Neural cell (in vitro differentiated cells): ENCODE measurements around the gene PDE3B. TPM values are rescaled to one million over a fixed set of nuclear protein-coding genes. Genes with fewer than 3 reads are reported as not detected.

Experiments used
- H2AFZ ChIP-seq: fragments of 200-600, 300-800 bp; sonication (generic), shearing (Covaris generic); 2 replicates; pipeline ENCODE4 v1.6.0; 2014; ENCODE audit warnings: low read depth, mild to moderate bottlenecking, antibody characterized with exemption, low read length, moderate library complexity
- H3F3A ChIP-seq: fragments of 200-600 bp; shearing (Covaris generic); 2 replicates; pipeline ENCODE4 v1.6.1; 2016; ENCODE audit warnings: mild to moderate bottlenecking, moderate library complexity, mixed read lengths, antibody characterized with exemption, low read length; ENCODE audit not compliant: insufficient read depth, poor library complexity, severe bottlenecking
- H3K27ac ChIP-seq: fragments of 200-600, 300-800 bp; sonication (generic), shearing (Covaris generic); 2 replicates; pipeline ENCODE4 v1.5.1; 2014; ENCODE audit warnings: mild to moderate bottlenecking, low read length, moderate library complexity
- H3K27me3 ChIP-seq: fragments of 300-800, 200-600 bp; sonication (generic), shearing (Covaris generic); 2 replicates; pipeline ENCODE4 v1.6.0; 2014; ENCODE audit warnings: mild to moderate bottlenecking, low read depth, low read length, moderate library complexity; ENCODE audit not compliant: insufficient read depth
- H3K36me3 ChIP-seq: fragments of 300-800, 200-600 bp; sonication (generic), shearing (Covaris generic); 2 replicates; pipeline ENCODE4 v1.5.1; 2014; ENCODE audit warnings: mild to moderate bottlenecking, antibody characterized with exemption, low read length, moderate library complexity; ENCODE audit not compliant: insufficient read depth
- H3K4me2 ChIP-seq: fragments of 300-800, 200-600 bp; sonication (generic), shearing (Covaris generic); 2 replicates; pipeline ENCODE4 v1.6.0; 2014; ENCODE audit warnings: mild to moderate bottlenecking, low read length
- H3K4me3 ChIP-seq: fragments of 300-800, 200-600 bp; sonication (generic), shearing (Covaris generic); 2 replicates; pipeline ENCODE4 v1.5.1; 2014; ENCODE audit warnings: mild to moderate bottlenecking, low read length, moderate library complexity
- H3K79me2 ChIP-seq: fragments of 200-600 bp; shearing (Covaris generic); replicated peaks from 2 replicates; pipeline ENCODE4 v1.6.0; 2014; ENCODE audit warnings: mild to moderate bottlenecking, low read length, moderate library complexity; ENCODE audit not compliant: insufficient read depth
- H3K9ac ChIP-seq: fragments of 300-800, 200-600 bp; sonication (generic), shearing (Covaris generic); 2 replicates; pipeline ENCODE4 v1.6.1; 2016; ENCODE audit warnings: mild to moderate bottlenecking, low read length, mixed read lengths
- H3K9me2 ChIP-seq: fragments of 200-600 bp; shearing (Covaris generic); 2 replicates; pipeline ENCODE4 v1.6.1; 2016; ENCODE audit warnings: mild to moderate bottlenecking, low read length, mixed read lengths; ENCODE audit not compliant: insufficient read depth
- H3K9me3 ChIP-seq: fragments of 200-600, 300-800 bp; sonication (generic), shearing (Covaris generic); 2 replicates; pipeline ENCODE4 v1.6.1; 2016; ENCODE audit warnings: mild to moderate bottlenecking, mixed run types, low read length, moderate library complexity, mixed read lengths
- H4K20me1 ChIP-seq: fragments of 200-600 bp; shearing (Covaris generic); 2 replicates; pipeline ENCODE4 v1.6.1; 2016; ENCODE audit warnings: mild to moderate bottlenecking, mixed run types; ENCODE audit not compliant: insufficient read depth
- EP300 ChIP-seq: fragments of 450-650 bp; conservative IDR thresholded peaks from 2 replicates; pipeline ENCODE4 v1.6.1; 2014; ENCODE audit warnings: antibody characterized with exemption, mild to moderate bottlenecking, moderate library complexity; ENCODE audit not compliant: poor library complexity, severe bottlenecking
- EZH2 ChIP-seq: fragments of 200-600, 300-800 bp; shearing (Covaris generic), sonication (generic); IDR thresholded peaks from 2 replicates; pipeline ENCODE4 v1.6.1; 2014; ENCODE audit warnings: antibody characterized with exemption, low read length, borderline replicate concordance, mild to moderate bottlenecking; ENCODE audit not compliant: insufficient read depth, poor library complexity, severe bottlenecking
- MXI1 ChIP-seq: fragments of 450-650 bp; conservative IDR thresholded peaks from 2 replicates; pipeline ENCODE4 v1.6.1; 2014; ENCODE audit warnings: antibody characterized with exemption, mild to moderate bottlenecking; ENCODE audit not compliant: poor library complexity, severe bottlenecking
- POLR2AphosphoS5 ChIP-seq: IDR thresholded peaks from 2 replicates; pipeline ENCODE4 v1.6.1; 2012
- RAD21 ChIP-seq: fragments of 450-650 bp; conservative IDR thresholded peaks from 2 replicates; pipeline ENCODE4 v1.6.1; 2014; ENCODE audit warnings: antibody characterized with exemption, mild to moderate bottlenecking, moderate library complexity
- SMC3 ChIP-seq: fragments of 450-650 bp; conservative IDR thresholded peaks from 2 replicates; pipeline ENCODE4 v1.6.1; 2014; ENCODE audit warnings: antibody characterized with exemption, mild to moderate bottlenecking, moderate library complexity; ENCODE audit not compliant: poor library complexity
- TAF1 ChIP-seq: IDR thresholded peaks from 2 replicates; pipeline ENCODE4 v1.6.1; 2012; ENCODE audit warnings: low read depth
- polyA plus RNA-seq: library from polyadenylated mRNA; depleted of rRNA; stranded (reverse); fragments of >200 nt; gene quantifications from 2 replicates; pipeline ENCODE4 v1.2.3, GENCODE V29; 2014
- TF ChIP-seq, protein P1 (sequence below): fragments of 450-650 bp; IDR thresholded peaks from 2 replicates; pipeline ENCODE4 v1.5.1; 2014; ENCODE audit warnings: antibody characterized with exemption, mild to moderate bottlenecking, moderate library complexity; ENCODE audit not compliant: poor library complexity, severe bottlenecking
- TF ChIP-seq, protein P2 (sequence below): IDR thresholded peaks from 2 replicates; pipeline ENCODE4 v1.6.1; 2012; ENCODE audit warnings: borderline replicate concordance

PDE3B gene
- polyA plus RNA-seq, 1 donor from 2014 or later, result 13.8 TPM

DNA sequence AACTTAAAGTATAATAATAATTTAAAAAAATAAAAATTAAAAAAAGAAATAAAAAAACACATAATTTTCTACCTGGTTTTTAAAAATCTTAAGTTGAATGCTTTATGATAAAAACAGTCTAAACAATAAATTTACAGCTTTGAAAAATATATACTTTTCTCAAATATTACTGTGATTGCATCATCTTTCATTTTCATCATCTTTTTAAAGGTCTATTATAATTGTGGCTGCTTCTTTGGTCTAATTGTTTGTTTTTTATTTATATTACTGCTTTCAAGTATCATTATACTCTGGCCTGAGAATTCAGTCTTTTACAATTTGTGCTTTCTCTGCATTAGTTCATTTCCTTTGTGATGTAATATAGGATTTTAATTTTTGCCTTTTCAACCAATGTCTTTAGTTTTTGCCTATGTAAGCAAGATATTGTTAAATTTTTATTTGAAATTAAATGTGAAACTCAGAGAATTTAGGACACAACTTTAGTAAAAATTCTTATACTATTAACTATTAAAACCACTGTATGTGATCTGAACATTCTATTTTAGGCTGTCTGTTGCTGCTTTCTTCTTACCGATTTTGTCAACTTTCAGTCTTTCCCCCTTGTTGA is 241.2 kb downstream of the PDE3B start:
- Histone ChIP-seq H3K9me2 (no peaks in the 10 kb centered on the region), H3K9ac (no peak overlapping the region), H3K79me2 (no peaks in the 10 kb centered on the region), H3K4me3 (no peak overlapping the region), H2AFZ (no peak overlapping the region), H3K27me3 (no peaks in the 10 kb centered on the region), H3K27ac (no peak overlapping the region), H3F3A (no peaks in the 10 kb centered on the region), H3K36me3 (peaks cover 6% of the 10 kb centered on the region), H3K4me2 (no peak overlapping the region), H3K9me3 (no peaks in the 10 kb centered on the region), H4K20me1 (no peaks in the 10 kb centered on the region)
- TF ChIP-seq MXI1 (no peak), SMC3 (no peak), EP300 (no peak), EZH2 (no peak), POLR2AphosphoS5 (no peak), TAF1 (no peak), RAD21 (no peak)
- TF ChIP-seq, protein P1, sequence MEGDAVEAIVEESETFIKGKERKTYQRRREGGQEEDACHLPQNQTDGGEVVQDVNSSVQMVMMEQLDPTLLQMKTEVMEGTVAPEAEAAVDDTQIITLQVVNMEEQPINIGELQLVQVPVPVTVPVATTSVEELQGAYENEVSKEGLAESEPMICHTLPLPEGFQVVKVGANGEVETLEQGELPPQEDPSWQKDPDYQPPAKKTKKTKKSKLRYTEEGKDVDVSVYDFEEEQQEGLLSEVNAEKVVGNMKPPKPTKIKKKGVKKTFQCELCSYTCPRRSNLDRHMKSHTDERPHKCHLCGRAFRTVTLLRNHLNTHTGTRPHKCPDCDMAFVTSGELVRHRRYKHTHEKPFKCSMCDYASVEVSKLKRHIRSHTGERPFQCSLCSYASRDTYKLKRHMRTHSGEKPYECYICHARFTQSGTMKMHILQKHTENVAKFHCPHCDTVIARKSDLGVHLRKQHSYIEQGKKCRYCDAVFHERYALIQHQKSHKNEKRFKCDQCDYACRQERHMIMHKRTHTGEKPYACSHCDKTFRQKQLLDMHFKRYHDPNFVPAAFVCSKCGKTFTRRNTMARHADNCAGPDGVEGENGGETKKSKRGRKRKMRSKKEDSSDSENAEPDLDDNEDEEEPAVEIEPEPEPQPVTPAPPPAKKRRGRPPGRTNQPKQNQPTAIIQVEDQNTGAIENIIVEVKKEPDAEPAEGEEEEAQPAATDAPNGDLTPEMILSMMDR, result no peak
- TF ChIP-seq, protein P2, sequence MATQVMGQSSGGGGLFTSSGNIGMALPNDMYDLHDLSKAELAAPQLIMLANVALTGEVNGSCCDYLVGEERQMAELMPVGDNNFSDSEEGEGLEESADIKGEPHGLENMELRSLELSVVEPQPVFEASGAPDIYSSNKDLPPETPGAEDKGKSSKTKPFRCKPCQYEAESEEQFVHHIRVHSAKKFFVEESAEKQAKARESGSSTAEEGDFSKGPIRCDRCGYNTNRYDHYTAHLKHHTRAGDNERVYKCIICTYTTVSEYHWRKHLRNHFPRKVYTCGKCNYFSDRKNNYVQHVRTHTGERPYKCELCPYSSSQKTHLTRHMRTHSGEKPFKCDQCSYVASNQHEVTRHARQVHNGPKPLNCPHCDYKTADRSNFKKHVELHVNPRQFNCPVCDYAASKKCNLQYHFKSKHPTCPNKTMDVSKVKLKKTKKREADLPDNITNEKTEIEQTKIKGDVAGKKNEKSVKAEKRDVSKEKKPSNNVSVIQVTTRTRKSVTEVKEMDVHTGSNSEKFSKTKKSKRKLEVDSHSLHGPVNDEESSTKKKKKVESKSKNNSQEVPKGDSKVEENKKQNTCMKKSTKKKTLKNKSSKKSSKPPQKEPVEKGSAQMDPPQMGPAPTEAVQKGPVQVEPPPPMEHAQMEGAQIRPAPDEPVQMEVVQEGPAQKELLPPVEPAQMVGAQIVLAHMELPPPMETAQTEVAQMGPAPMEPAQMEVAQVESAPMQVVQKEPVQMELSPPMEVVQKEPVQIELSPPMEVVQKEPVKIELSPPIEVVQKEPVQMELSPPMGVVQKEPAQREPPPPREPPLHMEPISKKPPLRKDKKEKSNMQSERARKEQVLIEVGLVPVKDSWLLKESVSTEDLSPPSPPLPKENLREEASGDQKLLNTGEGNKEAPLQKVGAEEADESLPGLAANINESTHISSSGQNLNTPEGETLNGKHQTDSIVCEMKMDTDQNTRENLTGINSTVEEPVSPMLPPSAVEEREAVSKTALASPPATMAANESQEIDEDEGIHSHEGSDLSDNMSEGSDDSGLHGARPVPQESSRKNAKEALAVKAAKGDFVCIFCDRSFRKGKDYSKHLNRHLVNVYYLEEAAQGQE, result no peak

DNA sequence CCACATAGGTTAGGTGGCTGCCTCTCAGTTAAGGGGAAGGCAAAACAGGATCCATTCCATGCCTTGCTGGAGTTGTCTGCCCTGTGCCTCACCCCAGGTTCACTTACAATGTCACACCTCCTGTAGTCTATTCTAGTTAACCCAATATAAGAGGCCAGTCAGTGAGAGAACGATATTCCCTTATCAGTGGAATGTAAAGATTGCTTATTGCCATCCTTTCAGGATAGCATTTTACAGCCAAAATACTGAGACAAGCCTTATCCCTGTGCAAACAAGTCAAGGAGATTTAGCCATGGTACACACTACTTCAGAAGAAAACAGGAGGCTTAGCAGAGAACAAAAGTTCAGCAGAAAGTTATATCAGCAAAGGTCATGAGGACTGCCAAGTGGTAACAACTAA is 242.9 kb downstream of the PDE3B start:
- Histone ChIP-seq H4K20me1 (no peaks in the 10 kb centered on the region), H3K27me3 (no peaks in the 10 kb centered on the region), H3K4me3 (no peak overlapping the region), H3K36me3 (no peaks in the 10 kb centered on the region), H3K27ac (no peak overlapping the region), H3K9me3 (no peaks in the 10 kb centered on the region), H3K9me2 (no peaks in the 10 kb centered on the region), H3K79me2 (no peaks in the 10 kb centered on the region), H3F3A (no peaks in the 10 kb centered on the region), H2AFZ (no peak overlapping the region), H3K4me2 (no peak overlapping the region), H3K9ac (no peak overlapping the region)
- TF ChIP-seq EP300, result no peak
